IPS-11a (cell line): ENCODE measurements around the gene NME9.

Source experiments
- H3K4me3 ChIP-seq: one replicate; pipeline ENCODE4 v1.5.1; 2013; ENCODE audit warnings: low read depth, low read length, control low read depth

Gene NME9

GRCh38 chr3:138284957-138285477 lies 44.6 kb downstream of the NME9 start:
- H3K4me3 ChIP-seq: no peak overlapping the region

- H3K4me3 ChIP-seq: no peak overlapping the region
Measured at GRCh38 chr3:138284079-138284478, 45.6 kb downstream of the NME9 start.

DNA sequence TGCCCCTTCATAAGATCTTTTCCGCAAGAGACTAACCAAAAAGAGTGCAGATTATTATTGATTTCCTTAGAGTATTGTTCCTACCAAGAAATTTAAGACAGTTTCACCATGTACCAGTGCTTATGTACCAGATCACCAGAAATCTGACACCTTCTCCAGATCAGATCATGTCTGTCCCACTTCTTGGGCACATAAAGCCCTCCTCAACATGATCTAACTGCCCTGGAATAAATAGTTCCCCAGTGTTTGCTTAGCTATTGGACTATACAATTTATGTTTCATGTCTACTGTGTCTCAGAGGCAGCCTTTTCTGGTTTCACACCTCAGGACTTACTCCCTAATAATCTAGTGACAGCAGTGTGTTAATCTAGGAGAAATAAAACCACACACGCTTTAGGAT lies 46.8 kb downstream of the NME9 start:
- no peak overlapping the region for H3K4me3 ChIP-seq

GRCh38 chr3:138281561-138281960 lies 48.1 kb downstream of the NME9 start:
- H3K4me3 ChIP-seq: no peak overlapping the region

GRCh38 chr3:138271189-138271794 lies 58.4 kb downstream of the NME9 start:
- no peak overlapping the region for H3K4me3 ChIP-seq

DNA sequence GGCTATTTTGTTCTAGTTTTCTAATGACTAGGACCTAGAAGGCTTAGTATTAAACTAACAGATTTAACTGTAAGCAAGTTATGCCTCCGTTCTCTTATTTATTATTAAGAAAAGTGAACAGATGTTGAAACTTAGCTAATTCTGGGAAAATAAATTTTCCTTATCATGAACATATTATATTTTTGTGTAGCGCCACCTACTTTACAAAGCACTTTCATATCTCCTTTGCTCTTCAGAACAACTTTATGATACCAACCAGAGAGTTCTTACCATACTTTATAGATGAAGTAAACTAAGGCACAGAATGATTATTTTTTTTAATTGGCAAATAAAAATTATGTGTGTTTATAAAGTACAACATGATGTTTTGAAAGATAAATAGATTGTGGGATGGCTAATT lies 59.4 kb downstream of the NME9 start:
- no peak overlapping the region for H3K4me3 ChIP-seq

DNA sequence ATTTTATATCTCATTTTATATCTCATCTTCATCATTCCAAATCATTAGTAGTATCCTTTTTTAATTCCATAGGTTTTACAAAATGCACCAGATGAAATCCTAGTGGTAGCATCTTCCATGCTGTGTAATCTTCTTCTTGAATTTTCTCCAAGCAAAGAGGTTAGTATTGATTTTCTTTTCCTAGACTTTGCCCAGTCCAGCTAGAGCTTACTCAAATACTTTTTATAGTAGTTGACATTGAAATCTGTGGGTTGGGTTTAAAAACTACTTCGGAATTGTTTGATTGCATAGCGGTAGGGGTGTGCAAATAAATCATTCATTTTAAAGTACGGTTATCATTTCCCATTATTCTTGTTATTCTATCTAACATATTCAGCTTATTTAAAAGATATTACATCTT lies 62.6 kb downstream of the NME9 start:
- no peak overlapping the region for H3K4me3 ChIP-seq

DNA sequence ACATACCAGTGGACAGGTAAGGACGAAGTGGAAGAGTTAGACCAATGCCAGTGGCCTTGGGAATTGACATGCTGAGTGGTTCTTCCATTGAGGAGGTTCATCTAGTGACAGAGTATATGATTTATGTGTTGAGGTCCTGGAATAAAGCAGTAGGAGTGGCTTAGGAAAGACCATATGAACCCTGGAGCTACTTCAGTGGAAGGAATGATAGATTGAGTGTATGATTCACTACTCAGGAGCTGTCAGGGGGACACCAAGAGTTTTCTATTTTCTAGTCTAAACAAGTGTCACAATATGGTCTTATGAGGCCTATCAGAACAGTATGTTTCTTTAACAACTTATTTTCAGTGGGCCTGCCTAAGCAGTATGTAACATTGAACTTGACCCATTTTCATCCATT lies 63.9 kb downstream of the NME9 start:
- H3K4me3 ChIP-seq: no peak overlapping the region

- no peak overlapping the region for H3K4me3 ChIP-seq
Measured at GRCh38 chr3:138263104-138263503, 66.5 kb downstream of the NME9 start.

- no peak overlapping the region for H3K4me3 ChIP-seq
Measured at GRCh38 chr3:138260611-138261010, 69.0 kb downstream of the NME9 start.

DNA sequence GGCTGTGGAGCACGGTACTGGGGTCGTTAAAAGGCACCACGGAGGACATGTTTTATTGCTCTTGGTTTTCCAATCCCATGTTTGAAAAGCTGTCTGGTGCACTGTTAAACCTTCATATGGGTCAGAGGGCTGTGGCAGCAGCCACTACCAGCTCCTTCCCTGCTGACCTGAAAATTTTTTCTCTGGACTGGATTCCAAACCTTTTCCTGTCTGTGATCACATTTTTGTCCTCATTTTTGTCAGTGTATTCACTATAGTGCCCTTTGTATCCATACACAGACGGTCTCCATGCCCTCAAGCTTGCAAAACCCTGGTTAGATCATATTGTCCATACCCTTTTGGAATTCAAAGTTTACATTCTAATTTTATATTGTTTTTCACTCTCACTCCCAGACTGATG lies 70.5 kb downstream of the NME9 start:
- H3K4me3 ChIP-seq: no peak overlapping the region

DNA sequence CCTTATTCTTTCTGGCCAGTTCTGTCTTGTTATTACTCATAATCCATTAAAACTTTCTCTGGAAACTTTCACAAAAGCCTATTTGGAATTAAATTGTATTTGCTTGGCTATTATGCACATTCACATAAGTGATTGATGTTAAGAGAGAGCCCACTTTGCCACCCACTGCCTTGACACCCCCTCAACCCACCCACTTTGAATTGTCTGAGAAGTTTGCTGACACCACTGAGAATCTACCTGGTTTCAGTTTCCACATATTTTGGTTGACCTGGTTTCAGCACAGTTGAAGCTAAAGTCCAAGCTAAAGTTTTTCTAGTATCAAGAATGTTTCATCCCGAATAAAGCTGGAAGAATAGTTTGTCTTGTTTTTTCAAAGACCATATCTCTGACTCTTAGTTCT lies 71.7 kb downstream of the NME9 start:
- H3K4me3 ChIP-seq: no peak overlapping the region

- H3K4me3 ChIP-seq: no peak overlapping the region
Measured at GRCh38 chr3:138256022-138256421, 73.6 kb downstream of the NME9 start.

DNA sequence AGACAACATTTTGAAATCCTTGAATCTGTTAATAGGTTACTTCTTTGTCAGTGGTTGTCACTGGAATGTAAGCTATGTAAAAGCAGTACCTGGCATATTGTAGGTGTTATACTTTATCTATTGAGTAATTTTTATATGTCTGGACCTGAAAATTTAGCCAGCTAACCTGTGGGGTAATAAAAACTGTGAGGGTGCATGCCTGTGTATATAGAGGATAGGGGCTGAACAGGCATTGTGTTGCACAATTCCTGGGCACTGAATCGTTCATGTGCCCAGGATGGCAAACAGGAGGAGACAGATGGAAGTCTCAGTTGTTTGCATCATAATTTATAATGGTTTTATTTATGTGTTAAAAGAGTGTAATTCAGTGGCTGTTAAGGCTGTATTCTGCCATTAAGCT lies 75.4 kb downstream of the NME9 start:
- no peak overlapping the region for H3K4me3 ChIP-seq

DNA sequence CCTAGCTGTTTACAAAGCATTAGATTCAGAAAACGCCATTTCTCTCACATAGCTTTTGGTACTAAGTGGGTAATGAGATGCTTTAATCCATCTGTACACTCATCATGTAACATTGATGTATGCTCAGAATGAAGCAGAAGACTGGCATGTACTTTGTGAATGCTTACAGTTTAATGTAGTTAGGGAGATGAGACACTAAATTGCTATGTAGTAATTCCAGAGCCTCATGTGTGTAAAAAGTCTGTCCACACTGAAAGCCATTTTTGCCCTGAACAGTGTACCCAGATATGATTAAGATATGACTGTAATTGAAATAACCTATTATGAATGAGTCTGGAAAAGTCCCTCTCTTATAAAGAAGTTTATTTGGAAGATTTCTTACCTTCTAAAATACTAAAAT lies 76.0 kb downstream of the NME9 start:
- no peak overlapping the region for H3K4me3 ChIP-seq
